Trophoblast cell (in vitro differentiated cells and primary cell): ENCODE measurements around the gene CDSN.

Experiments
- DNase-seq, 2 donors: peaks; one replicate each; pipeline ENCODE4 v3.0.0-alpha.2; 2016
- H2AFZ ChIP-seq: 2 replicates; pipeline ENCODE4 v1.6.1; 2013; ENCODE audit warnings: low read length, moderate library complexity, mild to moderate bottlenecking; ENCODE audit not compliant: insufficient read depth, poor library complexity
- H2AK5ac ChIP-seq: 2 replicates; pipeline ENCODE4 v1.6.1; 2013; ENCODE audit warnings: mild to moderate bottlenecking, low read length
- H2BK120ac ChIP-seq: 2 replicates; pipeline ENCODE4 v1.6.1; 2013; ENCODE audit warnings: low read length, mild to moderate bottlenecking, moderate library complexity; ENCODE audit not compliant: insufficient read depth, poor library complexity
- H2BK12ac ChIP-seq: 2 replicates; pipeline ENCODE4 v1.6.1; 2013; ENCODE audit warnings: mild to moderate bottlenecking, low read length, moderate library complexity
- H2BK5ac ChIP-seq: 2 replicates; pipeline ENCODE4 v1.6.1; 2013; ENCODE audit warnings: low read length, low read depth, moderate library complexity, mild to moderate bottlenecking; ENCODE audit not compliant: poor library complexity
- H3K14ac ChIP-seq: 2 replicates; pipeline ENCODE4 v1.6.1; 2013; ENCODE audit warnings: mild to moderate bottlenecking, low read length
- H3K18ac ChIP-seq: 2 replicates; pipeline ENCODE4 v1.6.1; 2013; ENCODE audit warnings: mild to moderate bottlenecking, low read length
- H3K23ac ChIP-seq: 2 replicates; pipeline ENCODE4 v1.6.1; 2013; ENCODE audit warnings: low read length
- H3K27ac ChIP-seq: 2 replicates; pipeline ENCODE4 v1.5.1; 2013; ENCODE audit warnings: low read depth, mild to moderate bottlenecking, inconsistent platforms, low read length, moderate library complexity
- H3K27me3 ChIP-seq: 2 replicates; pipeline ENCODE4 v1.6.1; 2013; ENCODE audit warnings: inconsistent platforms, mild to moderate bottlenecking, low read length, moderate library complexity; ENCODE audit not compliant: insufficient read depth
- H3K36me3 ChIP-seq, 2 experiments: 1 replicate in 1 of 2; 2 replicates in 1 of 2; pipeline ENCODE4 v1.6.1; 2013; ENCODE audit warnings: low read length in 2 of 2, mild to moderate bottlenecking in 2 of 2, moderate library complexity in 1 of 2; ENCODE audit not compliant: insufficient read depth in 2 of 2, control insufficient read depth in 1 of 2
- H3K4ac ChIP-seq: 2 replicates; pipeline ENCODE4 v1.6.1; 2013; ENCODE audit warnings: low read depth, mild to moderate bottlenecking, low read length, moderate library complexity
- H3K4me1 ChIP-seq, 2 experiments: 1 replicate in 1 of 2; 2 replicates in 1 of 2; pipeline ENCODE4 v1.6.1; 2013; ENCODE audit warnings: low read length in 2 of 2, mild to moderate bottlenecking in 2 of 2, moderate library complexity in 1 of 2; ENCODE audit not compliant: insufficient read depth in 2 of 2, control insufficient read depth in 1 of 2
- H3K4me2 ChIP-seq: 2 replicates; pipeline ENCODE4 v1.6.1; 2013; ENCODE audit warnings: inconsistent platforms, mild to moderate bottlenecking, low read length, moderate library complexity
- H3K4me3 ChIP-seq: 2 replicates; pipeline ENCODE4 v1.5.1; 2013; ENCODE audit warnings: mild to moderate bottlenecking, low read depth, low read length, inconsistent platforms
- H3K79me1 ChIP-seq: one replicate; pipeline ENCODE4 v1.6.1; 2013; ENCODE audit warnings: low read length
- H3K79me2 ChIP-seq: 2 replicates; pipeline ENCODE4 v1.6.1; 2013; ENCODE audit warnings: low read length, mild to moderate bottlenecking; ENCODE audit not compliant: control insufficient read depth, insufficient read depth, poor library complexity
- H3K9ac ChIP-seq: 2 replicates; pipeline ENCODE4 v1.6.1; 2013; ENCODE audit warnings: mild to moderate bottlenecking, low read length
- H3K9me3 ChIP-seq: 2 replicates; pipeline ENCODE4 v1.6.1; 2013; ENCODE audit warnings: low read depth, mild to moderate bottlenecking, control low read depth, inconsistent platforms, low read length; ENCODE audit not compliant: insufficient read depth
- H4K12ac ChIP-seq: 2 replicates; pipeline ENCODE4 v1.6.1; 2013; ENCODE audit warnings: low read depth, mild to moderate bottlenecking, low read length, moderate library complexity
- H4K8ac ChIP-seq: 2 replicates; pipeline ENCODE4 v1.6.1; 2013; ENCODE audit warnings: low read depth, mild to moderate bottlenecking, low read length, moderate library complexity
- H4K91ac ChIP-seq: one replicate; pipeline ENCODE4 v1.6.1; 2013; ENCODE audit warnings: low read depth, mild to moderate bottlenecking, low read length, moderate library complexity
- WGBS: extraction: QIAGEN DNeasy Blood & Tissue Kit; methylation state at CpG from one replicate; pipeline ENCODE4 v1.1.7; 2013; ENCODE audit warnings: missing lambda C conversion rate; ENCODE audit not compliant: insufficient read length, insufficient coverage; ENCODE audit errors: extremely low coverage; 5-methylcytosine and 5-hydroxymethylcytosine counted together

Gene CDSN

DNA sequence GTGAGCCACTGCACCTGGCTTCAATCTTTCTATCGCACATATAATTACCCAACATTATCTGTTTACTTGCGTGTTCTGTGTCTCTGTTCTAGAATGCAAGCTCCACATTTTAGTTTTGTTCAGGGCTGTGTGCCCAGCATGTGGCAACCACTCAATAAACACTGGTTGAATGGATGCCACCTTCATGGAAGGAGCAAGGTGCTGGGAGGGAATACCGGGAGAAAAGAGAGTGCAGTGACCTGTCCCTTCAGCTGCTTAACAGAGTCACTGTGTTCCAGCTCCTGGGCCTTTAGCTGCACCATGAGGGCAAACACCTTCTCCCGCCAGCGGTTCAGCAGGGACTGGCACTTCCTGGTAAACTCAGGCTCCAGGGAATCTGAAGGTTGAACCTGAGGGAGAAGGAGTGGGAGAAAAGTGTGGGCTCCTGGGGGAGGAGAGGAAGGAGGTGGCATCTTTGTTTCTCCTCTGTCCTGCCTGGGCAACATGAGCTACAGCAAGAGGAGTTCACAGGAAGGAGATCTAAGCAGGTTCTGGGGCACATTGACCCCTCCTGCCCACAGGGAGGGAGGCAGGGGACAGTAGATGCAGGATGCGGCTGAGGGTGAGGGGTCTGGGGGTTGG, 29.7 kb upstream of the CDSN start:
- Histone ChIP-seq H3K9ac (no peak overlapping the region), H3K4ac (no peak overlapping the region), H3K14ac (no peak overlapping the region), H2AK5ac (no peak overlapping the region), H3K18ac (no peak overlapping the region), H3K4me3 (peak overlapping the region; percentile 39), H3K4me1 (no peaks in the 10 kb centered on the region), H3K36me3 (peaks cover 23 to 33% of the 10 kb centered on the region in 2 experiments), H3K9me3 (peaks cover 5% of the 10 kb centered on the region), H3K27me3 (no peaks in the 10 kb centered on the region), H2AFZ (no peak overlapping the region), H3K79me2 (no peaks in the 10 kb centered on the region), H3K79me1 (no peaks in the 10 kb centered on the region), H2BK5ac (no peak overlapping the region), H4K91ac (no peak overlapping the region), H4K12ac (no peak overlapping the region), H2BK12ac (no peak overlapping the region), H3K4me2 (no peak overlapping the region), H4K8ac (no peak overlapping the region), H3K27ac (no peak overlapping the region), H3K23ac (no peak overlapping the region), H2BK120ac (no peak overlapping the region)
- no peak for DNase-seq
- no CpG with 5 or more reads among the region's 6 CpGs for WGBS

DNA sequence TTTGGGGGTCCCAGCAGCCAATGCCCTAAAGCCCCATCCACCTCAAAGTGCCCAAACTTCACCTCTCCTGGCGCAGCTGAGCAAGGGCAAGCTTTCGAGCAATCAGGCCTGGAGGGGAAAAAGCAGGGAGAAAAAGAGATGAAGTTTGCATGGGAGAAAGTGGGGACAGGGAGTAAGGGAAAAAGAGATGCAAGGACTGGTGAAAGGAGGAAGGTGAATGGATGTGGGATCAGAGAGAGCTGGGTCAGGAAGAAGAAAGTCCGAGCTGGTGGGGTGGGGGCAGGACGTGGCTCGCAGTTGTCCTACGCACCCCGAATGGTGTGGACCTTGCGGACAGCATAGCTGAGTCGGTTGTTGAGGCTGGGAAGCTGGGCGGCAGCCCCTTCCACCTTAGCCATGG, 25.1 kb upstream of the CDSN start:
- no CpG with 5 or more reads among the region's 10 CpGs for WGBS
- H3K4ac ChIP-seq, result no peak overlapping the region
- H3K4me3 ChIP-seq, result peak overlapping the region; percentile 44
- H2BK120ac ChIP-seq, result no peak overlapping the region
- H2AFZ ChIP-seq, result no peak overlapping the region
- H3K9me3 ChIP-seq, result peaks cover 5% of the 10 kb centered on the region
- H3K36me3 ChIP-seq, result peaks cover 28 to 37% of the 10 kb centered on the region in 2 experiments
- no peak overlapping the region for H3K18ac ChIP-seq
- no peak overlapping the region for H2BK5ac ChIP-seq
- no peak overlapping the region for H3K4me2 ChIP-seq
- H3K27me3 ChIP-seq, result no peaks in the 10 kb centered on the region
- H4K91ac ChIP-seq, result no peak overlapping the region
- no peak for DNase-seq
- no peak overlapping the region for H2BK12ac ChIP-seq
- H3K4me1 ChIP-seq, result no peaks in the 10 kb centered on the region
- no peak overlapping the region for H2AK5ac ChIP-seq
- no peaks in the 10 kb centered on the region for H3K79me2 ChIP-seq
- H4K8ac ChIP-seq, result no peak overlapping the region
- no peak overlapping the region for H3K23ac ChIP-seq
- H3K9ac ChIP-seq, result no peak overlapping the region
- H4K12ac ChIP-seq, result no peak overlapping the region
- H3K27ac ChIP-seq, result no peak overlapping the region
- H3K14ac ChIP-seq, result no peak overlapping the region
- no peaks in the 10 kb centered on the region for H3K79me1 ChIP-seq

DNA sequence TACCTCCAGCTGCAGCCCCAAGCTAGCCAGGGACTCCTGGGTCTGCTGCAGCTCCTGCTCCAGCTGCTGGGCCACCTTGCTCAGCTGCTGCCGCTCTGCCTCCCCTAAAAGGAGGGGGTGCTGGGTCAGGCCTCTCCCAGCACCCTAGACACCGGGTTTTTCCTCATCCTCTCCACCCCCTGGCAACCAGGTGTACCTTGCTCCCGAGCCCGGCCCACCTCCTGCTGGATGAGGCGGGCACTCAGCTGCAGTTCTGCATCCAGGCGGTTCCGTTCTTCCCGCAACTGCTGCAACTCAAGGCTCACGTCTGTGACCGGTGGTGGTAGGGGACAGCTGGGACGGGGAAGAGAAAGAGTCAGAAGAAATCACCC, 24.7 kb upstream of the CDSN start:
- no peaks in the 10 kb centered on the region for H3K4me1 ChIP-seq
- H3K4ac ChIP-seq, result no peak overlapping the region
- no peak overlapping the region for H2AFZ ChIP-seq
- no peak overlapping the region for H3K18ac ChIP-seq
- no peak overlapping the region for H3K14ac ChIP-seq
- no peak overlapping the region for H3K23ac ChIP-seq
- no peak overlapping the region for H2BK12ac ChIP-seq
- no peaks in the 10 kb centered on the region for H3K79me1 ChIP-seq
- no peak overlapping the region for H2AK5ac ChIP-seq
- no peak overlapping the region for H4K12ac ChIP-seq
- H2BK120ac ChIP-seq, result no peak overlapping the region
- peaks cover 24 to 33% of the 10 kb centered on the region in 2 experiments for H3K36me3 ChIP-seq
- no peak overlapping the region for H4K91ac ChIP-seq
- no CpG with 5 or more reads among the region's 11 CpGs for WGBS
- peaks cover 5% of the 10 kb centered on the region for H3K9me3 ChIP-seq
- H3K4me2 ChIP-seq, result no peak overlapping the region
- DNase-seq, result no peak
- no peaks in the 10 kb centered on the region for H3K27me3 ChIP-seq
- no peak overlapping the region for H4K8ac ChIP-seq
- no peaks in the 10 kb centered on the region for H3K79me2 ChIP-seq
- no peak overlapping the region for H3K27ac ChIP-seq
- no peak overlapping the region for H3K4me3 ChIP-seq
- no peak overlapping the region for H3K9ac ChIP-seq
- H2BK5ac ChIP-seq, result no peak overlapping the region

DNA sequence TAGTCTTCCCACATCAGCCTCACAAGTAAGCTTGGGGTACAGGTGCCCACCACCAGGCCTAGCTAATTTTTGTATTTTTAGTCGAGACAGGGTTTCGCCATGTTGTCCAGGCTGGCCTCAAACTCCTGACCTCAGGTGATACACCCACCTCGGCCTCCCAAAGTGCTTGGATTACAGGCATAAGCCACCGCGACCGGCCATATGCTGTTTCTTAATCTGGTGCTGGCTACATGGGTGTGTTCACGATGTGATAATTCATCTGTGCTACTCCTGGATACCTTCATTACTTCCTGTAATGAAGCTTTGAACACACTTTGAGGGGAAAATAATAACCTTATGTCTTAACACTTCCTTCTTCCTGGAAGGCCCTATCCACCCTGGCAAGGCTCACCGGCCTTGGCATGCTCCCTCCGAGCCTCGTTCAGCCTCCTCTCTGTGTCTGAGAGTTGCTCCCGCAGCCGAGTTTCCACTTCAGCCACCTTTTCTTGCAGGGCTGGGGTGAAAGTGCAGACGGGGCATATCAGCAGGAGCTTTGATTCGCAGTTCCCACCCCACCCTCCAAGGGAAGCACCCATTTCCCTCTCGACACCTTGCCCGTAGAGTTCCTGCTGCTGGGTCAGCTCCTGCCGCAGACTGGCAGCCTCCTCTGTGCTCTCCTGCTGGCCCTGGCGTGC, 24.2 kb upstream of the CDSN start:
- no peaks in the 10 kb centered on the region for H3K79me2 ChIP-seq
- no peak overlapping the region for H3K14ac ChIP-seq
- H3K9ac ChIP-seq, result no peak overlapping the region
- no peak overlapping the region for H4K8ac ChIP-seq
- H2BK5ac ChIP-seq, result no peak overlapping the region
- peaks cover 22 to 30% of the 10 kb centered on the region in 2 experiments for H3K36me3 ChIP-seq
- no peak overlapping the region for H3K23ac ChIP-seq
- H3K27ac ChIP-seq, result no peak overlapping the region
- no peak overlapping the region for H4K12ac ChIP-seq
- H3K9me3 ChIP-seq, result peaks cover 5% of the 10 kb centered on the region
- no peak for DNase-seq
- H3K79me1 ChIP-seq, result no peaks in the 10 kb centered on the region
- H3K4me3 ChIP-seq, result no peak overlapping the region
- no peak overlapping the region for H3K4me2 ChIP-seq
- no peak overlapping the region for H2BK120ac ChIP-seq
- peaks cover 0 to under 1% of the 10 kb centered on the region in 2 experiments for H3K4me1 ChIP-seq
- H2AK5ac ChIP-seq, result no peak overlapping the region
- no peak overlapping the region for H4K91ac ChIP-seq
- H3K4ac ChIP-seq, result no peak overlapping the region
- no peak overlapping the region for H2BK12ac ChIP-seq
- no CpG with 5 or more reads among the region's 18 CpGs for WGBS
- H2AFZ ChIP-seq, result no peak overlapping the region
- H3K27me3 ChIP-seq, result no peaks in the 10 kb centered on the region
- no peak overlapping the region for H3K18ac ChIP-seq
